IMR-90 (cell line): ENCODE measurements around the gene EDN2.

Source experiments
- FOS ChIP-seq: fragments of 150-350 bp; IDR thresholded peaks from 2 replicates; pipeline ENCODE4 v1.6.1; 2016; ENCODE audit warnings: low read depth, low read length
- MXI1 ChIP-seq: IDR thresholded peaks from 2 replicates; pipeline ENCODE4 v1.6.1; 2012; ENCODE audit warnings: low read depth, mild to moderate bottlenecking, low read length, moderate library complexity, borderline replicate concordance
- NFE2L2 ChIP-seq: fragments of 150-350 bp; IDR thresholded peaks from 2 replicates; pipeline ENCODE4 v1.6.1; 2016; ENCODE audit warnings: low read depth, mild to moderate bottlenecking, low read length
- POLR2A ChIP-seq: IDR thresholded peaks from 2 replicates; pipeline ENCODE4 v1.6.1; 2012; ENCODE audit warnings: mild to moderate bottlenecking, low read depth, low read length
- RAD21 ChIP-seq: IDR thresholded peaks from 2 replicates; pipeline ENCODE4 v1.6.1; 2012; ENCODE audit warnings: low read length, improper control_type of control experiment
- TF ChIP-seq, protein P1 (sequence below): conservative IDR thresholded peaks from 2 replicates; pipeline ENCODE4 v1.5.1; 2012; ENCODE audit warnings: mild to moderate bottlenecking, low read depth, low read length, improper control_type of control experiment

DNA sequence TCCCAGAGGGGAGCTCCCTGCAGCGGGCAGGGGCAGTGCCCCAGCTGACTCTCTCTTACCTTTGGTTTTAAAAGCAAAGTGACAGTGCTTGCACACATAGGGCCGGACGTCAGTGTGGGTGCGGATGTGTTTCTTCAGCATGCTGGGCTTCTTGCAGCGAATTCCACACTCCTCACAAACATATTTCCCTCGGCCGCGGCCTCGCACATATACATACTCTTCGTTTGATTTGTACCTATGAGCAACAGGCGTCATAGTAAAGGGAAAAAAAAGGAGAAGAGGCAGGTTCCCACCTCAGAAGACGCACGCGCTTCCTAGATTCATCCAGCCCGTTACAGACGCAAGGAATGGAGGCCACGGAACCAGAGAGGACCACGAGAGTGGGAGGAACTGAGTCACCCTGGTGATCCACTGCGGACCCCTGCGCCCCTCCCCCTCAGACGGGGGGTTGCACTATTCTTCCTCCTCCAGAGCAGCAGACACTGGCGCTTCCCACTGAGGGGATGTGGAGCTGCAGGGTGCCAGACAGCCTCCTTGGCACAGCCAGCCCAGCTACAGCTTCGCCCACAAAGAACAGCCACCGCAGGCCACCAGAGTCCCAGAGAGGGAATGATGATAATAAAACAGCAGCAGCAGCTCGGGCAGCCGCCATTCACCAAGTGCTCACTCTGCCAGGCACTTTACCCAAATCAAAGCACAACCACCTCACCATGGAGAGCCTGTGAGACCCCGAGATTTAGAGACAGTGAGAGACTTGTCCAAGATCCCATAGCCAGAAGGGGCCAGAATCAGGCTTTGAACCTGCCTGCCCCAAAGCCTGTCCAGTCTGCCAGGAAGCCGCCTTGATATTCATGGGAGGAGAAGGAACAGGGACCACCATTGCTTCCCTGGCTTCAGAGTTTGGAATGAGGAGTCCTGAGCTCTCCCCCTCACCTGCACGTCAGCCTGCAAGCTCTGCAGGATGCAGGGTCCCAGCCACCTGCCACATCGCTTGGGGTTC is 40.5 kb upstream of the EDN2 start:
- TF ChIP-seq, protein P1, sequence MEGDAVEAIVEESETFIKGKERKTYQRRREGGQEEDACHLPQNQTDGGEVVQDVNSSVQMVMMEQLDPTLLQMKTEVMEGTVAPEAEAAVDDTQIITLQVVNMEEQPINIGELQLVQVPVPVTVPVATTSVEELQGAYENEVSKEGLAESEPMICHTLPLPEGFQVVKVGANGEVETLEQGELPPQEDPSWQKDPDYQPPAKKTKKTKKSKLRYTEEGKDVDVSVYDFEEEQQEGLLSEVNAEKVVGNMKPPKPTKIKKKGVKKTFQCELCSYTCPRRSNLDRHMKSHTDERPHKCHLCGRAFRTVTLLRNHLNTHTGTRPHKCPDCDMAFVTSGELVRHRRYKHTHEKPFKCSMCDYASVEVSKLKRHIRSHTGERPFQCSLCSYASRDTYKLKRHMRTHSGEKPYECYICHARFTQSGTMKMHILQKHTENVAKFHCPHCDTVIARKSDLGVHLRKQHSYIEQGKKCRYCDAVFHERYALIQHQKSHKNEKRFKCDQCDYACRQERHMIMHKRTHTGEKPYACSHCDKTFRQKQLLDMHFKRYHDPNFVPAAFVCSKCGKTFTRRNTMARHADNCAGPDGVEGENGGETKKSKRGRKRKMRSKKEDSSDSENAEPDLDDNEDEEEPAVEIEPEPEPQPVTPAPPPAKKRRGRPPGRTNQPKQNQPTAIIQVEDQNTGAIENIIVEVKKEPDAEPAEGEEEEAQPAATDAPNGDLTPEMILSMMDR, result no peak
- TF ChIP-seq RAD21 (no peak), POLR2A (no peak), FOS (no peak), NFE2L2 (no peak), MXI1 (no peak)
